Activated CD4-positive, CD25-positive, alpha-beta regulatory T cell (primary cell): Measurements from ENCODE around the gene RMP24.
"Not testable (repeated sequence)": the region's sequence is repeated elsewhere in the genome, so short reads cannot be mapped to it uniquely, and the experiment has no call there.

Experiments
- DNase-seq, 4 experiments: peaks; one replicate each; lab custom pipeline; 2025; lab: John Stamatoyannopoulos, UW

RMP24 gene

GRCh38 chr18:35972197-35973000 lies at the start of gene RMP24:
Gene RMP24 (plus strand): TSS chr18:35972679.
- peak; percentile 85 to 89 (median 86) for DNase-seq

- DNase-seq: no peak
Measured at GRCh38 chr18:35923939-35924684, 48.4 kb upstream of the RMP24 start.

GRCh38 chr18:35926884-35927283 lies 45.6 kb upstream of the RMP24 start:
- DNase-seq: no peak

GRCh38 chr18:35927430-35927829 lies 45.0 kb upstream of the RMP24 start:
- no peak for DNase-seq

- DNase-seq: no peak
Measured at GRCh38 chr18:35933982-35934381, 38.5 kb upstream of the RMP24 start.

GRCh38 chr18:35934891-35935290 lies 37.6 kb upstream of the RMP24 start:
- no peak for DNase-seq

- DNase-seq: no peak
Measured at GRCh38 chr18:35935805-35936204, 36.7 kb upstream of the RMP24 start.

- no peak for DNase-seq
Measured at GRCh38 chr18:35936951-35937350, 35.5 kb upstream of the RMP24 start.

GRCh38 chr18:35938158-35938557 lies 34.3 kb upstream of the RMP24 start:
- DNase-seq: no peak

- DNase-seq: no peak
Measured at GRCh38 chr18:35938562-35938961, 33.9 kb upstream of the RMP24 start.

- DNase-seq: no peak
Measured at GRCh38 chr18:35939138-35939537, 33.3 kb upstream of the RMP24 start.

GRCh38 chr18:35941299-35941698 lies 31.2 kb upstream of the RMP24 start:
- no peak for DNase-seq

- no peak for DNase-seq
Measured at GRCh38 chr18:35942133-35942532, 30.3 kb upstream of the RMP24 start.

- no peak for DNase-seq
Measured at GRCh38 chr18:35942661-35943060, 29.8 kb upstream of the RMP24 start.

- DNase-seq: no peak
Measured at GRCh38 chr18:35948080-35948479, 24.4 kb upstream of the RMP24 start.

GRCh38 chr18:35949090-35949489 lies 23.4 kb upstream of the RMP24 start:
- no peak for DNase-seq

- DNase-seq: peak; percentile 5 to 17 (median 8)
Measured at GRCh38 chr18:35949903-35950627, 22.4 kb upstream of the RMP24 start.

- DNase-seq: no peak
Measured at GRCh38 chr18:35950628-35950982, 21.9 kb upstream of the RMP24 start.

GRCh38 chr18:35953688-35954087 lies 18.8 kb upstream of the RMP24 start:
- DNase-seq: no peak

- no peak for DNase-seq
Measured at GRCh38 chr18:35956226-35956625, 16.3 kb upstream of the RMP24 start.

GRCh38 chr18:35962320-35962719 lies 10.2 kb upstream of the RMP24 start:
- no peak for DNase-seq

- no peak for DNase-seq
Measured at GRCh38 chr18:35964319-35964718, 8.2 kb upstream of the RMP24 start.

GRCh38 chr18:35967866-35968265 lies 4.6 kb upstream of the RMP24 start:
- not testable (repeated sequence) for DNase-seq
